ENCODE measurements around the gene NEK10. TPM values are rescaled to one million over a fixed set of nuclear protein-coding genes. Genes with fewer than 3 reads are reported as not detected.

The NEK10 gene
- total and polyA plus RNA-seq, 2 donors (not counting 1 experiment from before 2014, with no cell fraction given): 0.49 to 0.55 TPM

- Mint-ChIP-seq H3K27ac (no peak overlapping the region), H3K9me3 (ENCODE audit: insufficient read depth) (no peaks in the 10 kb centered on the region), H3K4me3 (no peak overlapping the region), H3K4me1 (no peaks in the 10 kb centered on the region), H3K27me3 (peaks cover 4% of the 10 kb centered on the region)
- Histone ChIP-seq H3K79me2 (ENCODE audit: control insufficient read depth, insufficient read depth, low read length) (no peaks in the 10 kb centered on the region), H4K20me1 (ENCODE audit: control insufficient read depth, insufficient read depth, low read length, poor library complexity, severe bottlenecking) (no peaks in the 10 kb centered on the region), H3K27ac (ENCODE audit: low read length in 2 of 2) (no peak overlapping the region), H3K4me2 (replicated peaks; ENCODE audit: low read depth, low read length, poor library complexity, severe bottlenecking) (no peak overlapping the region), H3K9ac (ENCODE audit: low read length) (no peak overlapping the region), H3K9me3 (ENCODE audit: control extremely low read depth in 1 of 3, control insufficient read depth in 2 of 3, insufficient read depth in 1 of 3, low read length in 2 of 3) (no peaks in the 10 kb centered on the region), H3K36me3 (replicated peaks in 1 of 2; ENCODE audit: control extremely low read depth in 1 of 2, control insufficient read depth in 1 of 2, extremely low read depth in 1 of 2, insufficient read depth in 2 of 2, low read length in 1 of 2) (no peaks in the 10 kb centered on the region), H3K27me3 (replicated peaks in 1 of 4; ENCODE audit: control extremely low read depth in 1 of 4, control insufficient read depth in 3 of 4, insufficient read depth in 4 of 4, low read length in 3 of 4) (no peaks in the 10 kb centered on the region), H3K4me3 (ENCODE audit: control extremely low read depth in 1 of 5, extremely low read depth in 1 of 5, insufficient read depth in 1 of 5, low read depth in 2 of 5, low read length in 4 of 5) (no peak overlapping the region), H2AFZ (ENCODE audit: insufficient read depth, low read depth, low read length, poor library complexity, severe bottlenecking) (no peak overlapping the region), H3K4me1 (ENCODE audit: control insufficient read depth in 2 of 2, insufficient read depth in 2 of 2, low read length in 2 of 2) (no peaks in the 10 kb centered on the region)
- DNase-seq: no peak
- CTCF ChIA-PET: no interaction called here
- WGBS (ENCODE audit: insufficient coverage): no CpG with 5 or more reads among the region's 3 CpGs
- no peak for TF ChIP-seq EZH2 (IDR thresholded peaks at IDR 0.05; ENCODE audit: borderline replicate concordance, insufficient read depth, low read depth, low read length, poor library complexity, severe bottlenecking)
- no peak for TF ChIP-seq CTCF (IDR thresholded peaks at IDR 0.05)
- no peak for ATAC-seq (ENCODE audit: low read depth)
- POLR2A ChIA-PET: no interaction called here
- intact Hi-C loops (cut with micrococcal nuclease): no loop called here
Measured at GRCh38 chr3:27209617-27210264, 159.4 kb downstream of the NEK10 start.

- Histone ChIP-seq H3K79me2 (ENCODE audit: control insufficient read depth, insufficient read depth, low read length) (no peaks in the 10 kb centered on the region), H3K27me3 (replicated peaks in 1 of 4; ENCODE audit: control extremely low read depth in 1 of 4, control insufficient read depth in 3 of 4, insufficient read depth in 4 of 4, low read length in 3 of 4) (no peaks in the 10 kb centered on the region), H3K9me3 (ENCODE audit: control extremely low read depth in 1 of 3, control insufficient read depth in 2 of 3, insufficient read depth in 1 of 3, low read length in 2 of 3) (no peaks in the 10 kb centered on the region), H4K20me1 (ENCODE audit: control insufficient read depth, insufficient read depth, low read length, poor library complexity, severe bottlenecking) (no peaks in the 10 kb centered on the region), H3K4me3 (ENCODE audit: control extremely low read depth in 1 of 5, extremely low read depth in 1 of 5, insufficient read depth in 1 of 5, low read depth in 2 of 5, low read length in 4 of 5) (no peak overlapping the region), H3K27ac (ENCODE audit: low read length in 2 of 2) (no peak overlapping the region), H3K4me1 (ENCODE audit: control insufficient read depth in 2 of 2, insufficient read depth in 2 of 2, low read length in 2 of 2) (no peaks in the 10 kb centered on the region), H3K4me2 (replicated peaks; ENCODE audit: low read depth, low read length, poor library complexity, severe bottlenecking) (no peak overlapping the region), H3K9ac (ENCODE audit: low read length) (no peak overlapping the region), H3K36me3 (replicated peaks in 1 of 2; ENCODE audit: control extremely low read depth in 1 of 2, control insufficient read depth in 1 of 2, extremely low read depth in 1 of 2, insufficient read depth in 2 of 2, low read length in 1 of 2) (no peaks in the 10 kb centered on the region), H2AFZ (ENCODE audit: insufficient read depth, low read depth, low read length, poor library complexity, severe bottlenecking) (no peak overlapping the region)
- intact Hi-C loops (cut with micrococcal nuclease): no loop called here
- CTCF ChIA-PET: no interaction called here
- TF ChIP-seq CTCF (IDR thresholded peaks at IDR 0.05) (no peak), EZH2 (IDR thresholded peaks at IDR 0.05; ENCODE audit: borderline replicate concordance, insufficient read depth, low read depth, low read length, poor library complexity, severe bottlenecking) (no peak)
- POLR2A ChIA-PET: no interaction called here
- Mint-ChIP-seq H3K9me3 (ENCODE audit: insufficient read depth) (no peaks in the 10 kb centered on the region), H3K27me3 (peaks cover 4% of the 10 kb centered on the region), H3K27ac (no peak overlapping the region), H3K4me3 (no peak overlapping the region), H3K4me1 (no peaks in the 10 kb centered on the region)
- ATAC-seq (ENCODE audit: low read depth) (no peak), DNase-seq (no peak)
- no CpG with 5 or more reads among the region's 2 CpGs for WGBS (ENCODE audit: insufficient coverage)
Measured at GRCh38 chr3:27208961-27209616, 160.1 kb downstream of the NEK10 start.

Measured in B cell (primary cell).